Hepatocyte (in vitro differentiated cells): Measurements from ENCODE around the gene RNF2. TPM values are rescaled to one million over a fixed set of nuclear protein-coding genes. Genes with fewer than 3 reads are reported as not detected.

Experiments used
- DNase-seq: peaks from one replicate; pipeline ENCODE4 v3.0.0-alpha.2; 2016; ENCODE audit warnings: low spot score
- H2AFZ ChIP-seq: fragments of 200-600 bp; sonication (generic); 2 replicates; pipeline ENCODE4 v1.6.0; 2016; ENCODE audit warnings: antibody characterized with exemption, mild to moderate bottlenecking
- H3K27ac ChIP-seq: fragments of 200-600 bp; sonication (generic); 2 replicates; pipeline ENCODE4 v1.5.1; 2016; ENCODE audit warnings: mild to moderate bottlenecking
- H3K27me3 ChIP-seq: fragments of 200-600 bp; sonication (generic); 2 replicates; pipeline ENCODE4 v1.6.1; 2016
- H3K36me3 ChIP-seq: fragments of 200-600 bp; sonication (generic); replicated peaks from 2 replicates; pipeline ENCODE4 v1.5.1; 2016; ENCODE audit warnings: low read depth; ENCODE audit not compliant: insufficient read depth
- H3K4me1 ChIP-seq: fragments of 200-600 bp; sonication (generic); 2 replicates; pipeline ENCODE4 v1.5.1; 2016; ENCODE audit warnings: mild to moderate bottlenecking, moderate library complexity; ENCODE audit not compliant: insufficient read depth
- H3K4me2 ChIP-seq: fragments of 200-600 bp; sonication (generic); 2 replicates; pipeline ENCODE4 v1.6.0; 2016
- H3K4me3 ChIP-seq: fragments of 200-600 bp; sonication (generic); 2 replicates; pipeline ENCODE4 v1.5.1; 2016; ENCODE audit warnings: mild to moderate bottlenecking
- H3K79me2 ChIP-seq: fragments of 200-600 bp; sonication (generic); 2 replicates; pipeline ENCODE4 v1.6.0; 2017; ENCODE audit warnings: mild to moderate bottlenecking
- H3K9me2 ChIP-seq: fragments of 200-600 bp; sonication (generic); replicated peaks from 2 replicates; pipeline ENCODE4 v1.6.0; 2017; ENCODE audit warnings: mild to moderate bottlenecking; ENCODE audit not compliant: insufficient read depth
- H3K9me3 ChIP-seq: fragments of 200-600 bp; sonication (generic); 2 replicates; pipeline ENCODE4 v1.5.1; 2016; ENCODE audit warnings: low read depth, mild to moderate bottlenecking
- H4K20me1 ChIP-seq: fragments of 200-600 bp; sonication (generic); 2 replicates; pipeline ENCODE4 v1.6.0; 2016; ENCODE audit warnings: mild to moderate bottlenecking; ENCODE audit not compliant: insufficient read depth, poor library complexity, severe bottlenecking
- CTCF ChIP-seq: fragments of 200-600 bp; sonication (generic); IDR thresholded peaks from 2 replicates; pipeline ENCODE4 v1.5.1; 2016; ENCODE audit warnings: antibody characterized with exemption, mild to moderate bottlenecking; ENCODE audit not compliant: poor library complexity
- EZH2 ChIP-seq: fragments of 200-600 bp; sonication (generic); IDR thresholded peaks from 2 replicates; pipeline ENCODE4 v1.6.1; 2016; ENCODE audit warnings: antibody characterized with exemption, mild to moderate bottlenecking, borderline replicate concordance
- EZH2phosphoT487 ChIP-seq: fragments of 200-600 bp; sonication (generic); IDR thresholded peaks from one replicate; pipeline ENCODE4 v1.6.1; 2018; ENCODE audit warnings: antibody characterized with exemption, mild to moderate bottlenecking, low read depth, moderate library complexity; ENCODE audit not compliant: unreplicated experiment, severe bottlenecking
- WGBS: methylation state at CpG from one replicate; pipeline ENCODE4 v1.1.6; 2016; ENCODE audit warnings: low lambda C conversion rate; ENCODE audit errors: missing lambda C conversion rate; 5-methylcytosine and 5-hydroxymethylcytosine counted together
- polyA plus RNA-seq: library from polyadenylated mRNA; unstranded; fragments of >200 nt; fragmentation: Nextera tagmentation; extraction: Ambion mirVana; gene quantifications from 2 replicates; pipeline ENCODE4 v1.2.1, GENCODE V29; 2016
- total RNA-seq: library from RNA; depleted of rRNA; stranded (reverse); fragments of >200 nt; gene quantifications from 2 replicates; pipeline ENCODE4 v1.2.3, GENCODE V29; 2014

The RNF2 gene
- total and polyA plus RNA-seq, 2 experiments from 2014 or later: 20.3 to 24.6 TPM

- no peaks in the 10 kb centered on the region for H3K9me2 ChIP-seq
- no peaks in the 10 kb centered on the region for H3K36me3 ChIP-seq
- H3K27me3 ChIP-seq: no peaks in the 10 kb centered on the region
- no peaks in the 10 kb centered on the region for H3K4me1 ChIP-seq
- H3K9me3 ChIP-seq: peaks cover under 1% of the 10 kb centered on the region
- H2AFZ ChIP-seq: no peak overlapping the region
- no peaks in the 10 kb centered on the region for H4K20me1 ChIP-seq
- 97% methylated on average over 1 of the region's 1 CpG for WGBS
- H3K79me2 ChIP-seq: no peaks in the 10 kb centered on the region
- H3K27ac ChIP-seq: no peak overlapping the region
- TF ChIP-seq CTCF (no peak), EZH2 (no peak), EZH2phosphoT487 (no peak)
- no peak overlapping the region for H3K4me2 ChIP-seq
- DNase-seq: no peak
- no peak overlapping the region for H3K4me3 ChIP-seq
These were observed 92.7 kb downstream of the RNF2 start for GRCh38 chr1:185137896-185138545.

GRCh38 chr1:185139246-185139645, 93.9 kb downstream of the RNF2 start:
- H3K36me3 ChIP-seq: no peaks in the 10 kb centered on the region
- H3K9me3 ChIP-seq: no peaks in the 10 kb centered on the region
- no peaks in the 10 kb centered on the region for H3K9me2 ChIP-seq
- H3K27me3 ChIP-seq: no peaks in the 10 kb centered on the region
- H3K27ac ChIP-seq: no peak overlapping the region
- H2AFZ ChIP-seq: no peak overlapping the region
- H4K20me1 ChIP-seq: no peaks in the 10 kb centered on the region
- H3K4me1 ChIP-seq: no peaks in the 10 kb centered on the region
- DNase-seq: no peak
- TF ChIP-seq EZH2phosphoT487 (no peak), CTCF (no peak), EZH2 (no peak)
- no peak overlapping the region for H3K4me2 ChIP-seq
- no peaks in the 10 kb centered on the region for H3K79me2 ChIP-seq
- H3K4me3 ChIP-seq: no peak overlapping the region
- WGBS: over 99% methylated on average over 4 of the region's 4 CpGs

- Histone ChIP-seq H3K79me2 (no peaks in the 10 kb centered on the region), H4K20me1 (no peaks in the 10 kb centered on the region), H3K27me3 (no peaks in the 10 kb centered on the region), H2AFZ (no peak overlapping the region), H3K9me2 (no peaks in the 10 kb centered on the region), H3K4me2 (no peak overlapping the region), H3K27ac (no peak overlapping the region), H3K4me1 (no peaks in the 10 kb centered on the region), H3K4me3 (no peak overlapping the region), H3K36me3 (no peaks in the 10 kb centered on the region), H3K9me3 (no peaks in the 10 kb centered on the region)
- no peak for TF ChIP-seq EZH2phosphoT487
- TF ChIP-seq EZH2: no peak
- no peak for TF ChIP-seq CTCF
- no peak for DNase-seq
These were observed 98.9 kb downstream of the RNF2 start for GRCh38 chr1:185144233-185144632.
